Lower leg skin (tissue), 3 donors: Measurements from ENCODE around the gene POPDC2.

Experiments
- CTCF ChIP-seq, 3 donors: fragments of 450-650 bp; IDR thresholded peaks; one replicate each; pipeline ENCODE4 v1.5.1; 2016; ENCODE audit warnings: antibody characterized with exemption in 3 of 3, mild to moderate bottlenecking in 3 of 3, moderate library complexity in 2 of 3
- POLR2A ChIP-seq, 2 donors: fragments of 450-650 bp; IDR thresholded peaks; one replicate each; pipeline ENCODE4 v1.6.1; 2016 to 2017; ENCODE audit warnings: antibody characterized with exemption in 2 of 2, mild to moderate bottlenecking in 1 of 2, moderate library complexity in 1 of 2

- TF ChIP-seq CTCF (IDR thresholded peaks at IDR 0.05) (no peak), POLR2A (IDR thresholded peaks at IDR 0.05) (no peak)
These were observed 15.6 kb upstream of the POPDC2 start for GRCh38 chr3:119676020-119676419.
